Fibroblast of lung (primary cell): ENCODE results near the gene LYPLA2. TPM values are rescaled to one million over a fixed set of nuclear protein-coding genes. Genes with fewer than 3 reads are reported as not detected.
"Not testable (repeated sequence)": the region's sequence is repeated elsewhere in the genome, so short reads cannot be mapped to it uniquely, and the experiment has no call there.

ENCODE experiments used
- DNase-seq, 2 donors: peaks; one replicate each; pipeline versions ENCODE4 v3.0.0 to v3.0.0-alpha.2; 2010; ENCODE audit warnings: low read depth in 2 of 2
- H2AFZ ChIP-seq: 2 replicates; pipeline ENCODE4 v1.5.1; 2012; ENCODE audit warnings: low read length, control low read depth, inconsistent platforms
- H3K27ac ChIP-seq: 2 replicates; pipeline ENCODE4 v1.5.1; 2011; ENCODE audit warnings: low read length, control low read depth; ENCODE audit not compliant: insufficient read depth
- H3K27me3 ChIP-seq: 2 replicates; pipeline ENCODE4 v1.5.1; 2011; ENCODE audit warnings: mild to moderate bottlenecking, low read length; ENCODE audit not compliant: control insufficient read depth, insufficient read depth
- H3K36me3 ChIP-seq: 2 replicates; pipeline ENCODE4 v1.5.1; 2011; ENCODE audit warnings: low read length; ENCODE audit not compliant: control insufficient read depth, insufficient read depth
- H3K4me1 ChIP-seq: 2 replicates; pipeline ENCODE4 v1.5.1; 2011; ENCODE audit warnings: low read length; ENCODE audit not compliant: control insufficient read depth, insufficient read depth; ENCODE audit errors: extremely low read depth
- H3K4me2 ChIP-seq: 2 replicates; pipeline ENCODE4 v1.5.1; 2011; ENCODE audit warnings: low read length, control low read depth; ENCODE audit not compliant: insufficient read depth; ENCODE audit errors: extremely low read depth
- H3K4me3 ChIP-seq, 4 experiments: fragments of 200-600 bp in 1 of 4; sonication (generic) in 1 of 4; replicated peaks in 1 of 4; 2 replicates each; pipeline ENCODE4 v1.5.1; 2011 to 2016; ENCODE audit warnings: low read length in 4 of 4, low read depth in 3 of 4, mild to moderate bottlenecking in 3 of 4, control low read depth in 2 of 4, inconsistent platforms in 1 of 4, mixed read lengths in 1 of 4; ENCODE audit not compliant: insufficient read depth in 1 of 4; ENCODE audit errors: control extremely low read depth in 1 of 4
- H3K79me2 ChIP-seq: 2 replicates; pipeline ENCODE4 v1.5.1; 2012; ENCODE audit warnings: mild to moderate bottlenecking, low read length, inconsistent platforms; ENCODE audit not compliant: control insufficient read depth, insufficient read depth
- H3K9ac ChIP-seq: 2 replicates; pipeline ENCODE4 v1.5.1; 2011; ENCODE audit warnings: mild to moderate bottlenecking, low read length, control low read depth; ENCODE audit not compliant: insufficient read depth
- H3K9me3 ChIP-seq: 2 replicates; pipeline ENCODE4 v1.5.1; 2012; ENCODE audit warnings: low read depth, low read length; ENCODE audit not compliant: control insufficient read depth, insufficient read depth
- H4K20me1 ChIP-seq: 2 replicates; pipeline ENCODE4 v1.5.1; 2011; ENCODE audit warnings: low read length; ENCODE audit not compliant: control insufficient read depth, insufficient read depth; ENCODE audit errors: extremely low read depth
- EZH2 ChIP-seq: IDR thresholded peaks from 2 replicates; pipeline ENCODE4 v1.5.1; 2012; ENCODE audit warnings: low read length, control low read depth, mild to moderate bottlenecking; ENCODE audit errors: missing control alignments
- polyA plus RNA-seq, 2 donors: library from polyadenylated mRNA; depleted of rRNA in 1 of 2; stranded (reverse) in 1 of 2; unstranded in 1 of 2; fragments of >200 nt; gene quantifications; 2 replicates each; pipeline ENCODE4 v1.2.1, GENCODE V29; 2011 to 2012; ENCODE audit warnings: missing spikeins in 1 of 2
- total RNA-seq: library from RNA; depleted of rRNA; stranded (reverse); fragments of >200 nt; gene quantifications from 2 replicates; pipeline ENCODE4 v1.2.1, GENCODE V29; 2014
- TF ChIP-seq, protein P1 (sequence below), 2 donors: IDR thresholded peaks in 1 of 2; conservative IDR thresholded peaks in 1 of 2; 1 replicate in 1 of 2; 2 replicates in 1 of 2; pipeline ENCODE4 v1.5.1; 2011 to 2012; ENCODE audit warnings: low read length in 2 of 2, control low read depth in 1 of 2, inconsistent platforms in 1 of 2, low read depth in 1 of 2, mild to moderate bottlenecking in 1 of 2

LYPLA2 gene
- total and polyA plus RNA-seq, 2 donors (not counting 1 experiment from before 2014, with no cell fraction given) = 20.4 to 29.2 TPM

DNA sequence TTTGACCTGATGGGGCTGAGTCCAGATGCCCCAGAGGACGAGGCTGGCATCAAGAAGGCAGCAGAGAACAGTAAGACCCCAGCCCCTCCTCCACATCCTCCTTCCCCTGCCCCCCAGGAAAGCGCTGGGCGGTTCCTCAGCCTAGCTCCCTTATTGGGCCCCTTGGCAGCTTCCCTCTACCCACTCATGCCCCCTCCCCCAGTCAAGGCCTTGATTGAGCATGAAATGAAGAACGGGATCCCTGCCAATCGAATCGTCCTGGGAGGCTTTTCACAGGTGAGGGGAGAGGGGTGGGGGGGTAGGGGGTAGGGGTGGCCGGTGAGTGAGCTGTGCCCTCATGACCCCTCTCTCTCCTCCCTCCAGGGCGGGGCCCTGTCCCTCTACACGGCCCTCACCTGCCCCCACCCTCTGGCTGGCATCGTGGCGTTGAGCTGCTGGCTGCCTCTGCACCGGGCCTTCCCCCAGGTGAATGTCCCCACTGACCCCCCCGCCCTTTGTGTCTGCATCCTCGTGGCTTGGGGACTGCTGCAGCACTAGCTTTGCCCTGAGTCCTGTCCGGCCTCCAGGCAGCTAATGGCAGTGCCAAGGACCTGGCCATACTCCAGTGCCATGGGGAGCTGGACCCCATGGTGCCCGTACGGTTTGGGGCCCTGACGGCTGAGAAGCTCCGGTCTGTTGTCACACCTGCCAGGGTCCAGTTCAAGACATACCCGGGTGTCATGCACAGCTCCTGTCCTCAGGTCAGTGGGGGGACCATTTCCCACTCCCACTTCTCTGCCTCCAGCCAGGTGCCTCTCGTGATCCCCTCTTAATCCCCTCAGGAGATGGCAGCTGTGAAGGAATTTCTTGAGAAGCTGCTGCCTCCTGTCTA, 3.2 kb downstream of the LYPLA2 start:
- peaks cover 16% of the 10 kb centered on the region for H3K79me2 ChIP-seq
- H2AFZ ChIP-seq = no peak overlapping the region
- H3K4me3 ChIP-seq = no peak overlapping the region
- no peak overlapping the region for H3K4me2 ChIP-seq
- no peak overlapping the region for H3K9ac ChIP-seq
- H3K4me1 ChIP-seq = peaks cover 13% of the 10 kb centered on the region
- peaks cover 14% of the 10 kb centered on the region for H3K36me3 ChIP-seq
- no peak for DNase-seq
- H4K20me1 ChIP-seq = no peaks in the 10 kb centered on the region
- peak overlapping the region; percentile 32 for H3K27ac ChIP-seq
- no peak for TF ChIP-seq EZH2
- TF ChIP-seq, protein P1, sequence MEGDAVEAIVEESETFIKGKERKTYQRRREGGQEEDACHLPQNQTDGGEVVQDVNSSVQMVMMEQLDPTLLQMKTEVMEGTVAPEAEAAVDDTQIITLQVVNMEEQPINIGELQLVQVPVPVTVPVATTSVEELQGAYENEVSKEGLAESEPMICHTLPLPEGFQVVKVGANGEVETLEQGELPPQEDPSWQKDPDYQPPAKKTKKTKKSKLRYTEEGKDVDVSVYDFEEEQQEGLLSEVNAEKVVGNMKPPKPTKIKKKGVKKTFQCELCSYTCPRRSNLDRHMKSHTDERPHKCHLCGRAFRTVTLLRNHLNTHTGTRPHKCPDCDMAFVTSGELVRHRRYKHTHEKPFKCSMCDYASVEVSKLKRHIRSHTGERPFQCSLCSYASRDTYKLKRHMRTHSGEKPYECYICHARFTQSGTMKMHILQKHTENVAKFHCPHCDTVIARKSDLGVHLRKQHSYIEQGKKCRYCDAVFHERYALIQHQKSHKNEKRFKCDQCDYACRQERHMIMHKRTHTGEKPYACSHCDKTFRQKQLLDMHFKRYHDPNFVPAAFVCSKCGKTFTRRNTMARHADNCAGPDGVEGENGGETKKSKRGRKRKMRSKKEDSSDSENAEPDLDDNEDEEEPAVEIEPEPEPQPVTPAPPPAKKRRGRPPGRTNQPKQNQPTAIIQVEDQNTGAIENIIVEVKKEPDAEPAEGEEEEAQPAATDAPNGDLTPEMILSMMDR (conservative IDR thresholded peaks at IDR 0.05 in 1 of 2, IDR thresholded peaks at IDR 0.05 in 1 of 2; ENCODE audit: low read depth in 1 of 2, low read length in 2 of 2) = no peak
- H3K27me3 ChIP-seq = no peaks in the 10 kb centered on the region
- no peaks in the 10 kb centered on the region for H3K9me3 ChIP-seq

DNA sequence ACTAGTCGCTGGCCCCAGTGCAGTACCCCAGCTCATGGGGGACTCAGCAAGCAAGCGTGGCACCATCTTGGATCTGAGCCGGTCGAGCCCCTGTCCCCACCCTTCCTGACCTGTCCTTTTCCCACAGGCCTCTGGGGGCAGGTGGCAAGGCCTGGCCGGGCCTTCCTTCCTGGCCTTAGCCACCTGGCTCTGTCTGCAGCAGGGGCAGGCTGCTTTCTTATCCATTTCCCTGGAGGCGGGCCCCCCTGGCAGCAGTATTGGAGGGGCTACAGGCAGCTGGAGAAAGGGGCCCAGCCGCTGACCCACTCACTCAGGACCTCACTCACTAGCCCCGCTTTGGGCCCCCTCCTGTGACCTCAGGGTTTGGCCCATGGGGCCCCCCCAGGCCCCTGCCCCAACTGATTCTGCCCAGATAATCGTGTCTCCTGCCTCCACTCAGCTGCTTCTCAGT, 3.8 kb downstream of the LYPLA2 start:
- not testable (repeated sequence) for H3K9me3 ChIP-seq, H3K4me2 ChIP-seq, H4K20me1 ChIP-seq, H3K27me3 ChIP-seq, H3K4me3 ChIP-seq, H2AFZ ChIP-seq, H3K9ac ChIP-seq, H3K27ac ChIP-seq, DNase-seq
- H3K36me3 ChIP-seq = peaks cover 14% of the 10 kb centered on the region
- peaks cover 16% of the 10 kb centered on the region for H3K79me2 ChIP-seq
- peaks cover 19% of the 10 kb centered on the region for H3K4me1 ChIP-seq

DNA sequence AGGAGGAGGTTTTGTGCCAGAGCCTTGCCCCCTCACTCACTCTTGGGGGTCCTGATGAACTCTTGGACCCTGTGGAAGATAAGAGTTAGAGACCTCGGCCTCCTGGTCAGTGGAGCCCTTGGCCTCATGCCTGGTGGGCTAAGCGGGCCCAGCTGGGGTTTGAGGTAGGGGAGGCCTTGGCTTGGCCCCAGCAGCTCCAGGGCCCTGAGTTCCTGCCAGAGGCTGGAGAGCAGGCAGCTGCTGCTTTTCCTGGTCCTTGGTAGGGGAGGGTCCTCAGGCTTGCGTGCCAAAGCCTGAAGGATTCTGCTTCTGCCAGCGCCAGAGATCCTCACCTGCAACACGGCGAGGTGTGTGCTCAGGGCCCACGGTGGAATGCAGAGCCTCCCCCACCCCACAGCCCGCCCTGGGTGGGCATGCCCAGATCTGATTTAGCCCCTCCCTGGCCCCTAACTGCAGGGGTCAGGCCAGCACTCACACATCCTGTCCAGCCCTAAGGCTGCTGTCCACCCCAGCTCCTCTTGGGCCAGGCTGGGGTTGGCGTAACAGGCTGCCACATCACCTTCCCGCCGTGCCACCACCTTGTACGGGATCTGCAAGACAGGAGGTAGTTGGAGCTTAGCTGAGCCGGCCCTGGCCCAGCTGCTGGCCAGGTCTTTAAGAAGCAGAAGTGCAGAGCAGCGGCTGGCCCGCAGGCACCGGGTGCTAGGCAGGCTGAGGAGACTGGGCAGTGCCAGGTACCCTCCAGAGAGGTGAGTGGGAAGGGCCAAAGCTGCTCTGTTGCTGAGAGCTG, 4.9 kb downstream of the LYPLA2 start:
- TF ChIP-seq EZH2 = no peak
- TF ChIP-seq, protein P1 (conservative IDR thresholded peaks at IDR 0.05 in 1 of 2, IDR thresholded peaks at IDR 0.05 in 1 of 2; ENCODE audit: low read depth in 1 of 2, low read length in 2 of 2) = no peak
- Histone ChIP-seq H3K9me3 (no peaks in the 10 kb centered on the region), H4K20me1 (no peaks in the 10 kb centered on the region), H2AFZ (no peak overlapping the region), H3K9ac (no peak overlapping the region), H3K4me2 (no peak overlapping the region), H3K4me1 (peaks cover 13% of the 10 kb centered on the region), H3K27ac (no peak overlapping the region), H3K36me3 (peaks cover 14% of the 10 kb centered on the region), H3K79me2 (peaks cover 16% of the 10 kb centered on the region), H3K27me3 (no peaks in the 10 kb centered on the region), H3K4me3 (no peak overlapping the region)
- DNase-seq = no peak
